GM19455 (cell line): ENCODE results near the gene NCAM1.

Source experiments
- ATAC-seq: cut with Tn5 transposase; IDR thresholded peaks from one replicate; pipeline ENCODE4 v1.9.1; 2021; ENCODE audit not compliant: unreplicated experiment

The NCAM1 gene

DNA sequence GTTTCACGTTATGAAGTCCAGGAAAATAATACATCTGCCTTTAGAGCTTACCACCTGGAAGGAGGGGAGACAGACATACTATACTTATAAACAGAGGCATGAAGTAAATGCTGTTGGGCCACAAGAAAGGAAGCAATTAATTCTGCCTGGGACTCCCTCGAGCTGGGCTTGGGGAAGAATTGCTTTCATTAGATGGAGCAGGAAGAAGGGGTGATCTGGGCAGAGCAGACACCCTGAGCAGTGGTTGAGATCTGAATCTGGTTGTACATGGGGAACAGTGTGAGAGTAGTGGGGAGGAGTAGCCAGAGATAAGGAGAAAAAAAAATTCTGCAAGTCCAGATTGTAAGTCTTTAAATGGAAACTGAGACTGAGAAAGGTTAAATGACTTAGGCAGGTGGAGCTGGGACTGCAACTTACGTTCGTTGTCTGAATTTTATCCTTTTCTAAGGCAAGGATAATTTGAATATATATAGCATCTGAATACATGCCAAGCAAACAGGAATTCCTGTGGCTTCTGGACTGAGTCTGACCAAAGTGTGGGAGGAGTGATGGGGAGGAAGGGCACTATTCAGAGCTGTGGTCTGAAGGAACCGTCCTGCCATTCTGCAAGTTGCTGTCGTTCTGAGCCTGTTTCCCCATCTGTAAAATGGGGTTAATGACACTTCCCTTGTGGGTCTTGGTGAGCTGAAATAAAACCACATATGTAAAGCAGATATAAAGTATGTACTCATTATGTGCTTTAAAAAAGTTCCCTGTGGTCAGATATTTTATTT lies 7.9 kb downstream of the NCAM1 start:
- no peak for ATAC-seq

DNA sequence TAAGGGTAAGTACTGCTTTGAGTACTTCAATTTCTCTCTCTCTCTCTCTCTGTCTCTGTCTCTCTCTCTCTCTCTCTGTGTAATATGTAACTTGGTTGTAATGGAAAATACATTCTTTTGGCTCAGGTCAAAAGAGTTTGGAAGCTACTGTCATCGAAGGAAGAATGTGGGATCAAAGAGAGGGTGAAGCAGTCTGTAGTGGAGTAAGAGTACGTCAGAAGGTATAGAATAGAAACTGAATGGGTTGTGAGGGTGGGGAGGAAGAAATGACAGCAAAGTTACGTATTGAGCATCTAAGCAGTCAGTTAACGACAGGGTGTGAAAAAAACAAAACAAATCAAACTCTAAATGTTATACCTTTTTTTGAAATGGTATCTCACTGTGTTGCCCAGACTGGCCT lies 10.0 kb downstream of the NCAM1 start:
- no peak for ATAC-seq

DNA sequence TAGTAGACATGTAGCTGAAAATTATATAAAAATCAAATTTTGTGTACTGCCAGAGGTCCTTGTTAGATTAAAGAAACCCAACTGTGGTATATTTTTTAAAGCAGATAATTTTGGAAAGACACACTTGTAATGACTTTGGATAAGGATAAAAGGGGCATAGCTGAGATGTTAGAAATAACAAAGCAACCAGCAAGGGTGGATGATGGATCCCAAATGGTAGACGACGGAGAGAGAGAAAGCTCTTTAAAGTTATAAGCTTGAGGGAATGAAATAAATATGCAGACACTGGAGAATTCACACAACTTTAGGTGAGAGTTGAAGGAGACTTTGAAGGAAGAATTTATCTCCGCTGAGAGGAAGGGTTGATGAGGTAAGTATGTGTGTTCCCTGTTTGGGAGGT lies 10.6 kb downstream of the NCAM1 start:
- no peak for ATAC-seq

DNA sequence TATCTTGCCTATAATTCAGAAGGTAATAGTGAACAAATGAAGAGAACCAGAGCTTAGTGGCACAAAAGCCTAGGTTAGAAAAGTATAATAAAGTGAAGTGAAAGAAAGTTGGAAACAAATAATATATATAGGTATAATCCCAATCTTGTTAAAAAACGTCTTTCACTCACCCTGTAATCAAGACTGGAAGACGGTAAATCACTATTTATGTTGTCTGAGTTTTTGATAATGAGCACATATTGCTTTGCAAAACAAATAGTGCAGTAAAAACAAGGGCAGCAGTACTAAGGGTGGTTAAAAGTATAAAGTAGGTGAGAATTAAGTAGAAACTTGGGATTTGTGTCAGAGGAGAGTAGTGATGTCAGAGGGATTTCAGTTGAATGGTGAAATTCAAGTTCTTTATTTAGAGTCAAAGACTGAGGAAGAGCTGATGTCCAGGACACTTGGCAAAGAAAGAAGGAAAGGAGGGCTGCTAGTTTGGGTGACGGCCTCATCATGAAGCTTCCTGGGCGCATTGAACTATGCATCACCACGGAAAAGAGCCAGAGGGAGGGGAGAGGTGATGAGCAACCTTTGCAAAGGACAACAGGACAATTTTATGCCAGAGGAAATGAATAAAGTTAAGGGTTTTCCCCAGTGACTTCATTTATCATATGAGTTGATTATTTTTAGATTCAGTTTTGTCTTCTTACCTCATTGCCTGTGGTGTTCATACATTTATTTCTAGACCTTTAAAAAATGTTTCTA lies 11.4 kb downstream of the NCAM1 start:
- ATAC-seq: no peak

DNA sequence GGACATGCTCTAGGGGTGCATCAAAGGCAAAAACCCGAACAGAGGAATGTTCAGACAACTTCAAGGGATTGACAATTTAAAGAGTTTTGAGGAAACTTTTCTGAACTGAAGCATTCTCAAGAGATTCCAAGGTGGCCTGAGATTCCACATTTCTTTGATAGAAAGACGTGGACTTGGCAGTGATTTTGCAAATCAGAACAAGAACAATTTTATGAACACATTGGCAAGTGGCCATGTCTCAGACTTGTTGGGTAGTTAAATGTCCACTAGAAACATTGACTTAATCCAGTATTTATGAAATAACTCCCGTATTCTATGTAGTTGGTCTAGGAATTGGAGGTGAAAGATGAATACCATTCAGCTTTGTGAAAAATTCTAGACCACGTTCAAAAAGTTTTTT lies 13.8 kb downstream of the NCAM1 start:
- ATAC-seq: no peak

DNA sequence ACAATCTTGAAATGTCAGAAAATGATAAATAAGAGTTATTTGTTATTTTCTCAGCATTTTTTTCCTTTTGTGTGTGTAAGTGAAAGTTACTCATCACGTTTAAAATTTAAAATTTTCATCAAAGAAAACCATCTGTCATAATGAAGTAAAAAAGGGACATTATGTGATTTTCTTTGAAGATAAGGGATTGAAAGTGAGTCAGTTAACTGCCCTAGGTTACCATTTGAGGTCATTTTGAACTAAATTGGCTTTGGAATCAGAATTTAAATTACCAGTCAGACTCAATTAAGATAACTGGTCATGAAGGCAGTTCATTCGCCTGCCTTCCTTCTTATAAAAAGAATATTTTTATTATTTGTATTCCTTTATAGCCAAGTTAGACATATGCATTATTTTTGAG lies 14.3 kb downstream of the NCAM1 start:
- ATAC-seq: no peak

DNA sequence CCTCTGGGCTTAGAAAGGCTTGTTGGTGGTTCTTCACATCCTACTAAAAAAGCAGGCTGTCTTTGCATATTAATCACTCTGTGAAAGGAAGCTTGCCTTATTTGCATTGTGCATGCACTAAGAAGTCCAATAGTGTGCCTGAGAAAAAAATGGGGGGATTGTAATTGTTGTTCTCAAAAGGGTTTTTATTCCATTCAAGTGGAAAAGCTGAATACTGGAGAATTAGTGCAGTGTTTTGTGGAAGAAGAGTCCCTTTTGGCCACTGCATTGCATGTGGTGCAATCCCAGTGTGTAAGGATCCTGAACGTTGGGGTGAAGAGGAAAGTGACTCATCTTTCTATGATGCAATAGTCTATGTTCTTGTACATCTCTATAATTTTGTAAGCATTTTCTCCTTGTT lies 16.5 kb downstream of the NCAM1 start:
- ATAC-seq: no peak

DNA sequence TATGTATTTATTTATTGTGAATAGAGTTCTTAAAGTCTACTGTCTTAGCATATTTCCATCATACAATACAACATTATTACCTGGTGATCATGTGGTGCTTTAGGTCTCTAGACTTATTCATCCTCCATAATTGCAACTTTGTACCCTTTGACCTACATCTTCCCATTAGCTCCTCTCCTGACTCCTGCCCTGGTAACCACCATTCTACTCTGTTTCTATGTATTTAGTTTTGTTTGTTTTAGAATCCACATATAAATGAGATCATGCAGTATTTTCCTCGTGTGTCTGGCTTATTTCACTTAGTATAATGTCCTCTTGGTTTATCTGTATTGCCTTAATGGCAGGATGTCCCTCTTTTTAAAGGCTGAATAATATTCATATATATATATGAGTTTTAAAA lies 22.7 kb downstream of the NCAM1 start:
- ATAC-seq: no peak

DNA sequence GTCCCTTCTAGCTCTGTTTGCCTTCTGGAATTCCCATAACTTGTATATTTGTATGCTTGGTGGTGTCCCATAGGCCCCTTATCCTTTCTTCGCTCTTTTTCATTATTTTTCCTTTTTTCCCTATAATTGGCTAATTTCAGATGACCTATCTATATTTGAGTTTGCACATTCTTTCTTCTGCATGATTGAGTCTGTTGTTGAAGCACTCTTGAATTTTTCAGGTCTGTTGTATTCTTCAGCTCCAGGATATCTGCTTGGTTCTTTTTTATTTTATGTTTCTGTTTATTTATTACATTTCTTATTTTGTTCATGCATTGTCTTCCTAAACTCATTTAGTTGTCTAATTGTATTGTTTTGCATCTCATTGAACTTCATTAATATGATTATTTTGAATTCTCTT lies 28.0 kb downstream of the NCAM1 start:
- no peak for ATAC-seq

DNA sequence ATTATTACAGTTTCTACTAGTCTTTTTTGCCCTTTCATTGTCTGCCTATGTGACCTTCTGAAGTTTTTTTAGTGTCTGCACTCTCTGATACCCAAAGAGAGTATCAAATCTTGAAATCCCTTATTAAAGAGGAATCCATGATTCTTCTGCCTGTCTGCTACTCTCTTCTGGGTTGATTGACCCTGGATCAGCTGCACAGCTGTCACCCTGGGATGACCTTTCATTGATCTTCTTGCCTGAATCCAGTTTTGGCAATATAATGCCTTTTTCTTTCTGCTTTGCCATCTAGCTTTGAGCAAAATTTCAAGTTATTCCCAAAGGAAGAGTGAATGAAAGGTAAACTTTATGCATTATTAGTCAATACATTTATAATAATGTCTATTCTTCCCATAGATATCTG lies 32.6 kb downstream of the NCAM1 start:
- ATAC-seq: no peak

DNA sequence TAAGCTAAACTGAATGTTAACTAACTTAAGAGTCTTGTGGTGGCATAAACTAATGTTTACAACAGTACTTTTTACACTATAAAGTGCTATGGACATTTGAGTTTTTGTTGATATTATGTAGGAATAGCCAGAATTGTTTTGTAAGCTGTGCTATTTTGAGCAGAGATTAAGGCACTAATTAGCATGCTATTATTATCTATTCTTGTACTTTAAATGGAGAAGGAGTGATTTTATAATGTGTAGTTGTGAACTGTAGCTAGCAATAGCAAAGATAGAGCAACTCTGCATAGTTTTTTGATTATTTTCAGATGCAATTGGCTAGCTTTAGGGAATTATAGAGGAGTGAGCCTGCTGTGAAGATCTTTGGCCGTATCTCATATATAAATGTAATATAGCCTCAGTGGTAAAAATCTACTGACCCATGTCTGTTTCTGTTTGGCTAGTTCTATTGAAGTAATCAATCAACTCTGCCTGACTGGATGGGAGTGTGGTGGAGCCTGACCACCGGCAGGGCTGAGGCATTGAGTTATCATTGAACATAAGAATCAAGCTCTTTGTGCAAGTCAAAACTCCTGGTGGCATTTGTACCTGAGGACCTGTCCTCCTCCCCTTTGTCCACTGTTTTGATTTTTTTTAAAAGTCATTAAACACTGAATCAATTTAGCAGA lies 34.3 kb downstream of the NCAM1 start:
- ATAC-seq: no peak

DNA sequence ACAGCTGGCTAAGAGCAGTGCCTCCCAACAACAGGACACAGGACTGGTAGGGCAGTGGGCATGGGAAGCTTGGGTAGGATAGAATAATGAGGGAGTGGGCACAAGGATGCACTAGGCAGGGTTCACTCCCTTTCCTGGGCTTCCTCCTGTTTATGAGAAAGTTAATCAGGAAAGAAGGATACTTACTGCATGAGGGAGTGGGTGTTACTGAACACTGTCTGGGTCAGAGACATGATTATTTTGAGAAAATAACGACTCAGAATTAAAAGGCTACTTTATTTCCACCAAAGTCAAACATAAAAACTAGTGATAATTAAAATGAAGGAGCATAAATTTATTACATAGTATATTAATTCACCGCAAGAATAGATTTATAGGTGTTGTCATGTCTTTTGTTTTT lies 35.8 kb downstream of the NCAM1 start:
- no peak for ATAC-seq

DNA sequence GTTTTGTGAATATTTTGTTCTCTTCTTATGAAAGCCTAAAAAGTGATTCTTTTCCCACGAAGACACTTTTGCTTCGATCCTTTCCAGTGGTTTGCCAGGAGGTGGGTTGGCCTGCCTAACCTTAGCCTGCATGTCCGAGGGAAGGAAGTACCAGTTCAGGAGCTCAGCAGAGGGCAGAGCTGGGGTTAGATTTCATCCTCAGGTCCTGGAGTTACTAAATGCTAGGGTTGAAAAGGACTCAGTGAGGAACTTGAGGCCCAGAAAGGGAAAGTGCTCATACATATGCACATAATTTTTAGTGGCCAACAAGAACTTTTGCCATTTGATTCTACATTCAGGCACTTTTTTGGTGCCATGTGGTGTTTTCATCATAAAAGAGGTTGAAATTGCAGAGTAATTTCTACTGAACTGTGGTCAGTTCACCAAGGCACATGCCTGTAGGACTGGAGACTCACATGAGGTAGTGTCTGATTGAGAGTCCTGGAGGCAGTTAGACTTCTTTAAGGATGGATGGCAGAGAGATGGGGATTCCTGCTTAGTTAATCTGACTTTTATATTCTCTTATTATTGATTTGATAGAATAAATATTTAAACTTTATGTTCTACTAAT lies 36.7 kb downstream of the NCAM1 start:
- ATAC-seq: no peak

DNA sequence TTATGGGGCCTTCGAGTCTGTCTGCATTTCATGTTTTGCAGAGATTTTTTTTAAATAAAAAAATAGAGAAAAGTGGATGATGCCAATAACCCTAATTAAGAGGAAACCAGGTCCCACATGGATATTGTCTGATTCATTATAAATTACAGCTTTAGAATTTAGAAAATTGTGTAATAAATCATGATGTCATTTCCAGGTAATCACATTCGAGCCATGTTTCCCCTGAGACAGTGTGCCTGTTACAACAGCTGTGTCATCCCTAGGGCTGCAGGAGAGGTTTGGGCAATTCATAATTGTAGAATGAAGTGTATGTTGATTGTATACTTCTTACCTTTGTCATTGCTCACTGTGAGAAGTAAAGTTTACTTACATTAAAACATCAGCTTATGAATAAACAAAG lies 38.3 kb downstream of the NCAM1 start:
- no peak for ATAC-seq

DNA sequence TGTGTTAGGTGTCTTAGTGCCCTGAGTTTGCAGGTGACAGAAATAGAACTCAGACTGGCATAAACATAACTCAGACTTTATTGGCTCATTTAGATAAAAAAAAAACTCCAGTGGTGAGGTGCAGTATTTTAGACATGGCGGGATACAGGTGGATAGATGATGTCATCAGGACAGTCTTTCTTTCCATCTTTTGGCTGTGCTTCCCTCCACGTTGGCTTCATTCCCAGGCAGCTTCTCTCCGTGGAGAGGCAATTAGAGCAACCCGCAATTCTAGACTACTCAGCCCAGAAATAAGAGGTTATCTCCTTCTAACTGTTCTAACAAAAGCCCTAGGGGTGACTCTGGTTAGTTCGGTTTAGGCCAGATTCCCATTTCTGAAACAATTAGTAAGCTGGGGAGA lies 40.5 kb downstream of the NCAM1 start:
- ATAC-seq: no peak

DNA sequence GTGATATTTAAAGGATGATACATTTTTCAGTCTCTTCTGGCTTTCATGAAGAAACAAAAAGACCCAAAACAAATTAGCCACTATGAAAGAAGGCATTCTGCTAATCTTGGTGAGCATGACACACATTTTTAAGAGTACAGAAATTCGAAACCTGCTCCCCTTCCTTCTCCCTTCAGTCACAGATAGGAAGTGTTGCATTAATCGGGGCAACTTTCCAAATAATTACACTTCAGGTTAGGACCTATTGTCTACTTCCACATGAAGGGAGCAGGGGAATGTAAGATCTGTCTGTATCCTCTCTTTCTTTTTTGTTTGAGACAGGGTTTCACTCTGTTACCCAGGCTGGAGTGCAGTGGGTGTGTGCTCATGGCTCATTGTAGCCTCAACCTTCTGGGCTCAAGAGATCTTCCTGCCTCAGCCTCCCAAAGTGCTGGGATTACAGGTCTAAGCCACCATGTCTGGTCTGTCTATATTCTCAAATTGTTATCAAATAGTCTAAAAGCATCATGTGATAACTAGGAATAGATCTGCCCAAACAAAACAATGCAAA lies 45.8 kb downstream of the NCAM1 start:
- no peak for ATAC-seq

DNA sequence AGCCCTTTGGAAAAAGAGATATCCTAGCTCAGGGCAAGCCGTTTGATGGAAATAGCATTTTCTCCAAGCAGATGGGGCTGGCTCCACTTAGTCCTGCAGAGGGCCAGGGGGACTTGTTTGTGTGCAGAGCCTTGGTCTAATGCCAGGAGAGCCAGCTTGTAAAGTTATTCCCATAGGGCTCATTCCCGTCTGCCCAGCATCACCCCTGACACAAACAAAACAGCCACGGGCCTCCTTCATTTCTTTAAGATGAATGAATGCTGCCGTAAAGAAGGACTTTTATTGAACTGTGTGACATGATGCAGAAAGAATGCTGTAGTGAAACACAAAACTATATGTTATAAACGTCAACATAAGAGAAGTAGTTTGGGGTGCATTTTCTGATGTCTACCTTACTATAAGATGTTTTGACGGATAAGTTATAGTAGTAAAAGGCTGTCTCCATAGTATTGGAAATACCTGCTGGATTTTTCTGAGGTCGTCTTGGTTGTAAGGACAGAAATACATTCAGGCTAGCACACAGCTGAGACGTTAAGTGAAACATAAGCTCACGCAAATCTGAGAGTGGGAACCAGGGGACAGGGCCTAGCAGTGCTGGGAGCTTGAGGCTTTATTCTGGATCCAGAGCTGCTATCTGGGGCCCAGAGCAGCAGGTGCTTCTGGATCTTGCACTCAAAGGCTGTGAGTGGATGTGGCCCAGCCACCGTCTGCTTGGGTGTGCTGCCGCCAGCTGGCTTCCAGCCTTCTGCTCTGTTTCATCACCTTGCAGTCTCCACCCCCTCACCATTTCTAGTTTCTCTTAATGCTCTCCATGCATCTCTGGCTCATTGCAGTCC lies 53.3 kb downstream of the NCAM1 start:
- no peak for ATAC-seq

DNA sequence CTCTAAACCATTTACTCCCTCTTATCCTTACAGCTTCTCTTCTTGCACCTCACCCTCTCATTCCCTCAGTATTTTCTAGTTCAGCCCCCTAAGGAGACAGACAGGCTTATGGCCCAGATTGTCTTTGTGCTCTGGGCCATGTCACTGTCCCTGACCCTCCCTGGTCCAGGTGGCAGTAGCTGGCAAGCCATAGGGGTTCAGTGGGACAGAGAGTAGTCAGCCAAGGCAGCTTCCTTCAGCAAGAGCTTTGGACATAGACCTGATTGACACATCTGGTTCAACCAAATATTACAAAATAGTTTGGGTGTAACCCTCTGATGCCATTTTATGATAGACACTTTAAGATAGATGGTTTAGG lies 53.9 kb downstream of the NCAM1 start:
- ATAC-seq: no peak

DNA sequence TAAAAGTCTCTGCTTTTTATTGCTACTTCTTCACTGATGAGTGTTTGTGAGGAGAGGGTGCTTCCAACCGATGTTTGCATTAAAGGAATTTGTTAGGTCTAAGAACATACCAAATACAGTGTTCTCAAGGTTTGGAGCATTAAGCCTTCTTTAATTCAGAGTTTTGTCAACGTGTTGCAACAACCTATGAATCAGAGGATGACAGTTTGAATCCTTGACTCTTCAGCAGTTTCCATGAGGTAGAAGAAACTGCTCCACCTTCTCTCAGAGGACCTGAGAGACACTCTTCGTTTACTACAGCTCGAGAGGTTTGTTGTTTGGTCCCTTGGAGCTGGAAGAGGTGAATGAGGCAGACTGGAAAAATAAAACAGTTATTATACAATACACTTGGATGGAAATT lies 55.7 kb downstream of the NCAM1 start:
- ATAC-seq: no peak

DNA sequence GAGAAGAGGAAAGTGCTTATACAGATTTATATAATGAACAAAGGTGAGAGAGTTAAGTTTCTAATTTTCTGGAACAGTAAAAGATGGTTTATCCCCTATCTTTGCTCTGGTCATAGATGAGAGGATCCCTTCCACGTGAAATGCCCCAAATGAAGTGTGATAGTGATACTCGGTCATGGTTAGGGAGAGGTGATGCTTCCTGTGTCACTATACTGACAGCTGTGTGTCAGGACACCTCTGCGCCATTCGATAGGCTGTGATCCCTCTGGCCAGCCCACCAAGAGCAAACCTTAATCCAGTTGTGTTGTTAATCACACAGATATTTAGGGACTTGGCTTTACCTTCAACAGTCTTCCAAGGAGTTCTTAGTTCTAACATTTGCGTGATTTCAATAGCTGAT lies 57.7 kb downstream of the NCAM1 start:
- ATAC-seq: no peak

DNA sequence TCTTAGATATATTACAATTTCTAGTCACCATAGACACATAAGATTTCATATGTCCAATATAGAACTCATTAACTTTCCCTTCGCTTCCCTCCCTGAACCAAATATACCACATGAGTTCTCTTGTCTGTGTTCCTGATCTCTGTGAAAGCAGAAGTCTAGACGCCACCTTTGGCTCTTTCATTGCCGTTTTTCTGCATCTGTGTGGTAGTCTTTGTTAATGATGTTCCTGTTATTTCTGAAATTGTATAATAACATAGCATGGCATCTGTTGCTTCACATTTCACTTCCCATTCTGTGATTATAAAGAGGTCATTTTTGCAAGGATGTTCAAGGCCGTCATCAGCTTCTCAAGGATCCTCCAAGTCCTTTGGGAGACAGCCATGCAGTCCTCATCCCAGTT lies 58.5 kb downstream of the NCAM1 start:
- no peak for ATAC-seq
